BJ (cell line): Measurements from ENCODE around the gene EMP3. TPM values are rescaled to one million over a fixed set of nuclear protein-coding genes. Genes with fewer than 3 reads are reported as not detected.

Experiments used
- CTCF ChIA-PET: fragments of 350-600 bp; formaldehyde crosslinking; extraction: SDS; loops from one replicate; lab custom pipeline; 2021; ENCODE audit warnings: antibody characterized with exemption, inconsistent platforms; lab: Yijun Ruan, JAX
- POLR2A ChIA-PET: fragments of 300-600 bp; sonication (Branson Sonifier 250); formaldehyde crosslinking; extraction: SDS; loops from one replicate; lab custom pipeline; 2021; ENCODE audit warnings: antibody characterized with exemption; lab: Charles Lee
- DNase-seq: peaks from one replicate; pipeline ENCODE4 v3.0.0-alpha.2; 2011; ENCODE audit warnings: low read depth
- H3K27me3 ChIP-seq: 2 replicates; pipeline ENCODE4 v1.6.0; 2011; ENCODE audit warnings: low read length; ENCODE audit not compliant: control insufficient read depth, insufficient read depth
- H3K36me3 ChIP-seq: 2 replicates; pipeline ENCODE4 v1.5.1; 2011; ENCODE audit warnings: low read length; ENCODE audit not compliant: control insufficient read depth, insufficient read depth
- H3K4me3 ChIP-seq: 2 replicates; pipeline ENCODE4 v1.5.1; 2011; ENCODE audit warnings: low read depth, mild to moderate bottlenecking, control low read depth, low read length
- polyA plus RNA-seq: library from polyadenylated mRNA; depleted of rRNA; stranded (reverse); fragments of >200 nt; gene quantifications from 2 replicates; pipeline ENCODE4 v1.2.3, GENCODE V29; 2011
- TF ChIP-seq, protein P1 (sequence below): IDR thresholded peaks from 2 replicates; pipeline ENCODE4 v1.5.1; 2011; ENCODE audit warnings: low read depth, mild to moderate bottlenecking, control low read depth, inconsistent platforms, low read length, moderate library complexity; ENCODE audit not compliant: insufficient read depth

Gene EMP3
- polyA plus RNA-seq, 1 experiment, result 472 TPM

DNA sequence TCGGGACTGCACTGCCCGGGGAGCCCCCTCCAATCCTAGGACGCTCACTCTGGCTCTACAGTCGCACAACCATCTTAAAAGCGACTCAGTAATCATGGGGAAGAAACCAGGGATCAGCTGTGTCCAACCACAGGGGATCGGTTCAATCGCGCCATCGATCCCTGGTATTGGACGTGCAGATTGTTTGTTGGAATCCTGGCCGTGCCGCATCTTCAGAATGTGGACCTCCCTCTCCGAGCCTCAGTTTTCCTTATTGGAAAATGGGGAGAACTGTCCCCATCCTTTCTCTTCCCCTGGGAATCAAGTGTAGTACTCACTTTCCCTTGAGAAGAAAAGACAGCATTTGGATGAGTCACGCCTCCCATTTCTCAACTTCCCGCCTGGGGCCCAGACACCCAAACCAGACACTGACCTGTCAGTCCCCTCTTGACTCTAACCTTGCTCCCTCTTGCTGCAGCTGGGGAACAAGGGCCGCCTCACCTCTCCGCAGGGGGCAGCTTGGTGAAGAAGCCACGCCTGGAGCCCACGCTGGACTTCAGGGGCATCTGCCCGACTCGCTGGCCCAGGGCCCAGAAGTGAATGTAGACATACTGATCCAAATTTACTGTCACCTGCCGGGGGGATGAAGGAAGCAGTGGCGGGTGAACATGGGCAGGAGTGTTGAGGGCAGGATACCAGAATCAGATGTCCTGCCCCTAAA lies 17.6 kb downstream of the EMP3 start:
- Histone ChIP-seq H3K4me3 (no peak overlapping the region), H3K36me3 (no peaks in the 10 kb centered on the region; the same call in 1 of the 2 replicates), H3K27me3 (no peaks in the 10 kb centered on the region)
- TF ChIP-seq, protein P1, sequence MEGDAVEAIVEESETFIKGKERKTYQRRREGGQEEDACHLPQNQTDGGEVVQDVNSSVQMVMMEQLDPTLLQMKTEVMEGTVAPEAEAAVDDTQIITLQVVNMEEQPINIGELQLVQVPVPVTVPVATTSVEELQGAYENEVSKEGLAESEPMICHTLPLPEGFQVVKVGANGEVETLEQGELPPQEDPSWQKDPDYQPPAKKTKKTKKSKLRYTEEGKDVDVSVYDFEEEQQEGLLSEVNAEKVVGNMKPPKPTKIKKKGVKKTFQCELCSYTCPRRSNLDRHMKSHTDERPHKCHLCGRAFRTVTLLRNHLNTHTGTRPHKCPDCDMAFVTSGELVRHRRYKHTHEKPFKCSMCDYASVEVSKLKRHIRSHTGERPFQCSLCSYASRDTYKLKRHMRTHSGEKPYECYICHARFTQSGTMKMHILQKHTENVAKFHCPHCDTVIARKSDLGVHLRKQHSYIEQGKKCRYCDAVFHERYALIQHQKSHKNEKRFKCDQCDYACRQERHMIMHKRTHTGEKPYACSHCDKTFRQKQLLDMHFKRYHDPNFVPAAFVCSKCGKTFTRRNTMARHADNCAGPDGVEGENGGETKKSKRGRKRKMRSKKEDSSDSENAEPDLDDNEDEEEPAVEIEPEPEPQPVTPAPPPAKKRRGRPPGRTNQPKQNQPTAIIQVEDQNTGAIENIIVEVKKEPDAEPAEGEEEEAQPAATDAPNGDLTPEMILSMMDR, result no peak
- POLR2A ChIA-PET, result no interaction called here
- no peak for DNase-seq
- CTCF ChIA-PET, result interaction anchor here (2.1 kb wide), 1 partner anchor 10 kb away, joined by 10 read pairs; no protein-coding TSS in a partner anchor

DNA sequence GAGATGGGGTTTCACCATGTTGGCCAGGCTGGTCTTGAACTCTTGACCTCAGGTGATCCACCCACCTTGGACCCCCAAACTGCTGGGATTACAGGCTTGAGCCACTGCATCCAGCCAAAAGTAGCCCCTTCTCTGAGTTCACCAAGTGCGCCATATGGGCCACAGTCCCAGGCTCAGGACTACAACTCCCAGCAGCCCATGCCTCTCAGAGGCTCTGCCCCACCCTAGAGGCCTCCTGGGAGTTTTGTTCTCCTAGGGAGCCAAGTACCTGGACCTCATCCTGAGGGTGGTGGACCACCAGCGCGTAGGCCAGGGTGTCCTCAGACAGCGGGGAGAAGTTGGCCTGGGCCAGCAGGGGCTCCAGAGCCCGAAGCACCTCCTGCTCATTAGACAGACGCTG lies 19.5 kb downstream of the EMP3 start:
- no peak for DNase-seq
- Histone ChIP-seq H3K27me3 (no peaks in the 10 kb centered on the region), H3K4me3 (no peak overlapping the region), H3K36me3 (no peaks in the 10 kb centered on the region; the same call in 1 of the 2 replicates)
- TF ChIP-seq, protein P1, result no peak
- POLR2A ChIA-PET, result no interaction called here
- CTCF ChIA-PET, result interaction anchor here (4.0 kb wide), 1 partner anchor 12 kb away, joined by 20 read pairs; no protein-coding TSS in a partner anchor

DNA sequence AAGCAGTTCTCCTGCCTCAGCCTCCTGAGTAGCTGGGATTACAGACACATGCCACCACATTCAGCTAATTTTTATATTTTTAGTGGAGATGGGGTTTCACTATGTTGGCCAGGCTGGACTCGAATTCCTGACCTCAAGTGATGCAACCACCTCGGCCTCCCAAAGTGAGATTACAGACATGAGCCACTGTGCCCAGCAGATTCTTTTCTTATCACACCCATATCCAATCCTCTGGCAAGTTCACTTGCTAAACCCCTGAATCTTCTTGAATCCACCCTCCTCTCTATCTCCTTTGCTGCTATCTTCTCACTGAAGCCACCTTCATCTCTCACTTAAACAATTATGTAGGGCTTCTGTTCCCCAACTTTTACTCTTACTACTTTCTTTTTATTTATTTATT lies 20.8 kb downstream of the EMP3 start:
- TF ChIP-seq, protein P1, result no peak
- POLR2A ChIA-PET, result no interaction called here
- H3K4me3 ChIP-seq, result no peak overlapping the region
- H3K36me3 ChIP-seq, result no peaks in the 10 kb centered on the region
- CTCF ChIA-PET, result interaction anchor here (1.3 to 4.0 kb wide), 2 partner anchors 13 to 45 kb away, joined by 3 to 20 read pairs; partner anchors contain the start of gene KDELR1
- no peak for DNase-seq
- no peaks in the 10 kb centered on the region for H3K27me3 ChIP-seq

DNA sequence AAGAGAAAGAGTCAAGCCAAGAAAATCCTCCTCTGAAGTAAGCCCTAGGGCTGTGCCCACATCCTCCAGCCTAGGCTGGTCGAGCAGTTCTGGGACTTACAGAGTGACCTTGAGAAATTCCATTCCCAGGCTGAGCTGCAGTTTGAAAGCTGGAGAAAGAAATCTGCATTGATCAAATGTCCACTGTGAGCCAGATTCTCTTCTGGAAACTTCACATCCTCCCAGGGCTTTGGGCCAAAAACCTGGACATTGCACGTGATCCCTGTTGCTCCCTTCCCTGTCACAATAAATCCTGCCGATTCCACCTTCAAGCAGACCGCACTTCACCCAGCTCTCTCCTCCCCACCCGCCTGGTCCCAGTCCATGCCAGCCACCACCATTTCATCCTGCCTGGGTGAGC lies 22.7 kb downstream of the EMP3 start:
- Histone ChIP-seq H3K4me3 (no peak overlapping the region), H3K27me3 (no peaks in the 10 kb centered on the region), H3K36me3 (no peaks in the 10 kb centered on the region)
- TF ChIP-seq, protein P1, result no peak
- ChIA-PET POLR2A (no interaction called here), CTCF (interaction anchor here (0.6 to 4.0 kb wide), 2 partner anchors 15 to 17 kb away, joined by 3 to 20 read pairs; no protein-coding TSS in a partner anchor)
- no peak for DNase-seq

DNA sequence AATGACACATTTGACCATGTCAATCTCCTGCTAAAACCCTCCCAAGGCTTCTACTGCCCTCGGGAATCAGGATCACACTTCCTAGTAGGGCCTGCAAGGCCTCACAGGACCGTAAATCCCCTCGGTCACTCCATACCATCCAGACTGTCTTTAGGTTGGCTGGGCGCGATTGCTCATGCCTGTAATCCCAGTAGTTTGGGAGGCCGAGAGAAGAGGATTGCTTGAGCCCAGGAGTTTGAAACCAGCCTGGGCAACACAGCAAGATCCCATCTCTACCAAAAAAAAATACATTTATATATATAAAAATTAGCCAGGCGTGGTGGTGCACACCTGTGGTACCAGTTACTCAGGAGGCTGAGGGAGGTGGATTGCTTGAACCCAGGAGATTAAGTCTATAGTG lies 23.4 kb downstream of the EMP3 start:
- ChIA-PET CTCF (interaction anchor here (0.7 to 1.7 kb wide), 2 partner anchors 17 to 57 kb away, joined by 3 to 5 read pairs; no protein-coding TSS in a partner anchor), POLR2A (no interaction called here)
- Histone ChIP-seq H3K4me3 (no peak overlapping the region), H3K36me3 (no peaks in the 10 kb centered on the region), H3K27me3 (no peaks in the 10 kb centered on the region)
- no peak for DNase-seq
- TF ChIP-seq, protein P1, result no peak
